OCI-LY1 (cell line): Measurements from ENCODE around the gene FBLN7.
A peak's percentile ranks its signal among the peaks of the same experiment; 100 is the strongest.

Experiments
- CTCF ChIP-seq: fragments of 200-600 bp; sonication (generic), shearing (Covaris generic); IDR thresholded peaks from 2 replicates; pipeline ENCODE4 v1.5.1; 2017; ENCODE audit warnings: mild to moderate bottlenecking, antibody characterized with exemption, low read length, moderate library complexity, mixed read lengths
- EZH2 ChIP-seq: fragments of 200-600 bp; sonication (generic), shearing (Covaris generic); IDR thresholded peaks from 2 replicates; pipeline ENCODE4 v1.8.0; 2017; ENCODE audit warnings: borderline replicate concordance, mixed run types, mild to moderate bottlenecking, antibody characterized with exemption, low read length, moderate library complexity, mixed read lengths

- peak; percentile 22; the same call in 1 of the 2 replicates for TF ChIP-seq CTCF
- TF ChIP-seq EZH2, result no peak
Measured at GRCh38 chr2:112166806-112167499, 28.8 kb downstream of the FBLN7 start.
